WERI-Rb-1 (cell line): Measurements from ENCODE around the gene CATSPERZ.

Experiments
- DNase-seq: peaks from one replicate; pipeline ENCODE4 v3.0.0-alpha.2; 2020
- H3K27ac ChIP-seq: fragments of 250-450 bp; sonication (Bioruptor Pico); 2 replicates; pipeline ENCODE4 v1.5.1; 2020; ENCODE audit warnings: mild to moderate bottlenecking, moderate library complexity
- H3K27me3 ChIP-seq: fragments of 250-450 bp; sonication (Bioruptor Pico); 2 replicates; pipeline ENCODE4 v1.5.1; 2021; ENCODE audit warnings: mild to moderate bottlenecking, low read depth, moderate library complexity; ENCODE audit not compliant: insufficient read depth, severe bottlenecking
- H3K36me3 ChIP-seq: fragments of 250-450 bp; sonication (Bioruptor Pico); 2 replicates; pipeline ENCODE4 v1.5.1; 2020; ENCODE audit warnings: mild to moderate bottlenecking, moderate library complexity
- H3K4me3 ChIP-seq: 2 replicates; pipeline ENCODE4 v1.5.1; 2011; ENCODE audit warnings: low read depth, mild to moderate bottlenecking, control low read depth, low read length
- H3K9me3 ChIP-seq: fragments of 250-450 bp; sonication (Bioruptor Pico); 2 replicates; pipeline ENCODE4 v1.5.1; 2021; ENCODE audit warnings: mild to moderate bottlenecking, moderate library complexity; ENCODE audit not compliant: severe bottlenecking
- TF ChIP-seq, protein P1 (sequence below): IDR thresholded peaks from 2 replicates; pipeline ENCODE4 v1.5.1; 2011; ENCODE audit warnings: low read depth, mild to moderate bottlenecking, control low read depth, inconsistent platforms, low read length

The CATSPERZ gene, protein sequence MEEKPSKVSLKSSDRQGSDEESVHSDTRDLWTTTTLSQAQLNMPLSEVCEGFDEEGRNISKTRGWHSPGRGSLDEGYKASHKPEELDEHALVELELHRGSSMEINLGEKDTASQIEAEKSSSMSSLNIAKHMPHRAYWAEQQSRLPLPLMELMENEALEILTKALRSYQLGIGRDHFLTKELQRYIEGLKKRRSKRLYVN

DNA sequence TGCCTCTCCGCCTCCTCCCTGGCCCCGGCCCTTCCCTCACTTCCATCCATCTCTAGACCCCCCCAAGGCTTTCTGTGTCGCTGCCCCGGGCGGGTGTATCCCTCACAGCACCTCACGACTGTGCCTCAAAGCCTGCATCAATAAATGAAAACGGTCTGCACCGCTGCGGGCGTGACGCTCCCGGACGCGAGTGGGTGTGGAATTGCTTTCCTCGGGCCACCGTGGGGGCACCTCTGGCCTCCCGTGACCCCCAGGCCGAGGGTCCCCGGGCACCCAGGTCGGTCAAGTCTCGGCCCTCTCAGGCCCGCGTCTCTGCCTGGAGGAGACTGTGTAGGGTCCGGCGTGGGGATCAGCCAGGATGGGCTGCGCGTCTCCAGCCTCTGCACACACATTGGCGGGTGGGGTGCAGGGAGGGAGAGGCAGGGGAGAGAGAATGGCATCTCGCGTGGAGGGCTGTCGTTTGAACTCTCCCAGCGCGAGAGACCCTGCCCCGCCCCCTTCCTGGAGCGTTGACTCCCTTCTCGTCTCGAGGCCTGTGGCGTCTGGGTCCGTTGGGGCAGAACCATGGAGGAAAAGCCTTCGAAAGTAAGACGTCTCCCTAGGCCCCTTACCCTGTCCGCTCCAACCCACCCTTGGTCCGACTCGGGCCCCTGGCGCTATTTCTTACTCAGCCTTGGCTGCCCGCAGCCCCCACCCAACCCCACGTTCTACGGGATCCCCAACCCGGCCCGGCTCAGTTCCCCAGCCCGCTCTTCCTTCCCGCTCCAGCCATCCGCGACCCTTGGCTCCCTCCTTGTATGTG, at the start of gene CATSPERZ:
Gene CATSPERZ (plus strand): TSS at position 512 of the 802 bp plus-strand sequence. CDS start 53 bp downstream, at position 565.
- no peaks in the 10 kb centered on the region for H3K27me3 ChIP-seq

DNA sequence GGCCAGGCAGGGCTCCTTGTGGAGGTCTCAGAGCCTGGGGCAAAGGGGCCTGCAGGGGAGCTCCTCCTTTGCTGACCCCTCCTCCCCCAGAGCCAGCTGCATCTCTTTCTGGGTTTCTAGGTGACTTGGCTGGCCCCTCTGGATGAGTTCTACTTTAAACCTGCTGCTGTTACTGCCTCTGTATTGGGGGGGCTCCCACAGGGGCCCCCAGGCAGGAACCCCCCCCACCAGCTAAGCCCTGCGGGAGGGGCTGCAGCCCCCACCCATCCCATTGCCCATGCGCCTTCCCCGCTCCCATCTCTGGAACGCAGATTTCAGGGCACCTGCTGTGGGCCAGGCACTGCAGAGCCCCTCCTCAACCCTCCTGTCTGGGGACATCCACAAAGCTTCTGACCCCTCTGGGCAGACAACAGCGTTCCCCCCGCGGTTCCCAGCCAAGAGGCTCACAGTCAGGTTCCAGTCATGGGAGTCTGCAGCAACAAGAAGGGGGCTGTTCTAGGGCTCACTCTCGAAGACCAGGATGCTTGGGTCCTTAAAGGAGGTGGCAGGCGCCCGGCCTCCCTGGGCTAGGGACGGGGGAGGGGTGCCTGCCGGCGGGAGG, 49.6 kb upstream of the CATSPERZ start:
- H3K9me3 ChIP-seq, result no peaks in the 10 kb centered on the region
- H3K36me3 ChIP-seq, result peaks cover 14% of the 10 kb centered on the region
- H3K27ac ChIP-seq, result peak overlapping the region; percentile 73
- DNase-seq, result no peak
- peak overlapping the region; percentile 59 for H3K4me3 ChIP-seq
- TF ChIP-seq, protein P1, sequence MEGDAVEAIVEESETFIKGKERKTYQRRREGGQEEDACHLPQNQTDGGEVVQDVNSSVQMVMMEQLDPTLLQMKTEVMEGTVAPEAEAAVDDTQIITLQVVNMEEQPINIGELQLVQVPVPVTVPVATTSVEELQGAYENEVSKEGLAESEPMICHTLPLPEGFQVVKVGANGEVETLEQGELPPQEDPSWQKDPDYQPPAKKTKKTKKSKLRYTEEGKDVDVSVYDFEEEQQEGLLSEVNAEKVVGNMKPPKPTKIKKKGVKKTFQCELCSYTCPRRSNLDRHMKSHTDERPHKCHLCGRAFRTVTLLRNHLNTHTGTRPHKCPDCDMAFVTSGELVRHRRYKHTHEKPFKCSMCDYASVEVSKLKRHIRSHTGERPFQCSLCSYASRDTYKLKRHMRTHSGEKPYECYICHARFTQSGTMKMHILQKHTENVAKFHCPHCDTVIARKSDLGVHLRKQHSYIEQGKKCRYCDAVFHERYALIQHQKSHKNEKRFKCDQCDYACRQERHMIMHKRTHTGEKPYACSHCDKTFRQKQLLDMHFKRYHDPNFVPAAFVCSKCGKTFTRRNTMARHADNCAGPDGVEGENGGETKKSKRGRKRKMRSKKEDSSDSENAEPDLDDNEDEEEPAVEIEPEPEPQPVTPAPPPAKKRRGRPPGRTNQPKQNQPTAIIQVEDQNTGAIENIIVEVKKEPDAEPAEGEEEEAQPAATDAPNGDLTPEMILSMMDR, result no peak
- no peaks in the 10 kb centered on the region for H3K27me3 ChIP-seq

More for the DNA sequence above, at the start of gene CATSPERZ:
- H3K9me3 ChIP-seq, result no peaks in the 10 kb centered on the region
- H3K36me3 ChIP-seq, result no peaks in the 10 kb centered on the region
- H3K27ac ChIP-seq, result no peak within 1 kb of the TSS
- no peak for DNase-seq
- TF ChIP-seq, protein P1, result no peak
- H3K4me3 ChIP-seq, result peak within 1 kb of the TSS; percentile 37

DNA sequence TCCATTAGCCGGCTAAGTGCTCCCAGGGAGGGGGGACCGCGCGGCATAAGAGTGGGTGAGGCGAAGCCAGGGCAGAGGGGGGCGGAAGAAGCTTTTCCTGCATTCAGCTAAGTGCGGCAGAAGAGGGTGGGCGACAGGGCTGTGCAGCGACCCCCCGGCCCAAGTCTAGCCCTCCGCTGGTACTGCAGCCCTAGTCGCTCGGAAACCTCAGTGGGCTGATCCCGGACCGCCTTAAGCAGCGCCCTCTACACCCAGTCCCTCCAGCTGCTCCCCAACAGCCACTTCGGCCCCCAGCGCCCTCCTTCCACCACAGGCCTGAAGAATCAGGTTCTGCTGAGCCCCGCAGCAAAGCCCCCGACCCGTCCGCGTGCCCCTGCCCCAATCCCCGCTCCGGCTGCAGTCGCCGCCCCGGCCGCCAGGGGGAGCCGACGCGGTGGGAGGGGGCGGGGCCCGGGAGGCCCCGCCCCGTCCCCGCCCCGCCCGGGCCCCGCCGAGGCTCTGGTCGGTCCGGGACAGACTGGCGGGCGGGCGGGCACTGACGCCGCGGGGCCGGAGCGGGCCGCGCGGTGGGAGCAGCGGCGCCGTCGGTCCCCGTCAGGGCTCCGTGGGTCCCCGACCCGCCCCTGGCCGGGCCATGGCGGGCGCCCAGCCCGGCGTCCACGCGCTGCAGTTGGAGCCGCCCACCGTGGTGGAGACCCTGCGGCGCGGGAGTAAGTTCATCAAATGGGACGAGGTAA, 49.0 kb upstream of the CATSPERZ start, which contains the start of gene PLCB3:
Gene PLCB3 (plus strand): TSS at position 515 of the 737 bp plus-strand sequence. CDS start 120 bp downstream, at position 635.
- H3K9me3 ChIP-seq, result no peaks in the 10 kb centered on the region
- H3K27ac ChIP-seq, result peak within 1 kb of the TSS; percentile 73
- peak; percentile 66 for DNase-seq
- H3K36me3 ChIP-seq, result peaks cover 16% of the 10 kb centered on the region
- peak within 1 kb of the TSS; percentile 78 for H3K4me3 ChIP-seq
- TF ChIP-seq, protein P1, result peak; percentile 48; the same call in 1 of the 2 replicates
- H3K27me3 ChIP-seq, result no peaks in the 10 kb centered on the region

DNA sequence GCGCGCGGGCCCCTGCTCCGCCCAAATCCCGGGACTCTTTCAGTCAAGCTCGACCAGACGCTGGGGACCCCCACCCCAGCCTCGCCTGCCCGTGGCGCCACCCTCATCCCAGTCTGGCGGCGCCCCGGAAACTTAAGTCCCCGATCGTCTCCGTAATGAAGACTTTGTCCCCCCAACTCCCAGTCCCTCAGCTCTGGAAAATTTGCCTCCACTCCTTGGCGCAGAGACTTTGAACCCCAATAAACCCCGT, 48.5 kb upstream of the CATSPERZ start:
- Histone ChIP-seq H3K27me3 (no peaks in the 10 kb centered on the region), H3K36me3 (peaks cover 20% of the 10 kb centered on the region), H3K27ac (peak overlapping the region; percentile 38; the same call in 1 of the 2 replicates), H3K4me3 (peak overlapping the region; percentile 78), H3K9me3 (no peaks in the 10 kb centered on the region)
- DNase-seq, result no peak
- TF ChIP-seq, protein P1, result no peak

DNA sequence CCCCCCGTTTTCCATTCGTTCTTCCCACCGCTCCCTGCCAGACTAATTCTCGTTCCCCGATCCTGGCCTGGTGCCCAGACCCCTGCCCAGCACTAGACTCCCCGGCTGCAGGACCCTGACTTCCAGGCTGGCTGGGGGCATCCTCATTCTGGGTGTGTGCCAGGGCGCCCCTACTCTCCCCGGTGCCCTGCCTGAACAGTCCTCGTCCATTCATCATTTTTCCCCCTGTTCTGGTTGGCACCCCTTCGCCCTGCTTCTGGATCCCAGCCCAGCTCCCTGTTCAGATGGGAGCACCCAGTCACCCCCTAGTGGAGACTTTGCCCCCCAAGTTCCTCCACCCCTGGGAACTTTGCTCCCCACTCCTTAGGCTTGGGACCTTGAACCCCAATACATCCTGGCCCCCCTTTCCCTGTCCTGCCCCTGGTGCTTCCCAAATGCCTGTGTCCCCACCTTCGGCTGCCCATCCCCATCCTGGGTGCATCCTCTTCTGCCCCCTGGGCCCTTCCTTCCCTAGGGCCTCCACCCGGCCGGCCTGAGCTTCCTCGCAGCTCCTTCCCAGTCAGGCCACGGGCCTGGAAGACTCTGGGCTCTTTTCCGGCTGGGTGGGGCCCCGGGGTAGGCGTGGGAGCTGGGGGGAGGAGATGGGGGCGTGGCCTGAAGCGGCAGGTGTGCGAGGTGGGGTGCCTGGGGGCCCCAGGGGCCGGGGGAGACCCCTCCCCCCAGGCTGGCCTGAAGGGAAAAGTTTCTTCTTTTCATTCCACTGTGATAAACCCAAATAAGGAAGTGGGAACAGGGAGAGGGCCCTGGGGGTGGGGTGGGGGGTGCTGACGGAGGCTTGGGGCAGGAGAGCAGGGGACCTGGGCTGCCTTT, 47.9 kb upstream of the CATSPERZ start:
- peak overlapping the region; percentile 78 for H3K4me3 ChIP-seq
- no peak overlapping the region for H3K27ac ChIP-seq
- H3K27me3 ChIP-seq, result no peaks in the 10 kb centered on the region
- H3K36me3 ChIP-seq, result peaks cover 23% of the 10 kb centered on the region
- DNase-seq, result peak; percentile 66
- H3K9me3 ChIP-seq, result no peaks in the 10 kb centered on the region
- TF ChIP-seq, protein P1, result peak; percentile 31; the same call in 1 of the 2 replicates
